Amniotic epithelial cell (primary cell): Measurements from ENCODE around the gene PRM3.
A peak's percentile ranks its signal among the peaks of the same experiment; 100 is the strongest.

Experiments used
- DNase-seq: peaks from one replicate; pipeline ENCODE4 v3.0.0-alpha.2; 2010; ENCODE audit warnings: low read depth

PRM3 gene

GRCh38 chr16:11272921-11273720 is at the start of gene PRM3:
TSS of gene PRM3 (minus strand) at chr16:11273629. CDS start at chr16:11273595, 34 bp downstream.
- no peak for DNase-seq

- DNase-seq: no peak
These were observed 49.4 kb upstream of the PRM3 start for GRCh38 chr16:11322823-11323222.

- no peak for DNase-seq
These were observed 48.2 kb upstream of the PRM3 start for GRCh38 chr16:11321662-11322061.

- DNase-seq: no peak
These were observed 46.7 kb upstream of the PRM3 start for GRCh38 chr16:11320170-11320569.

- DNase-seq: peak; percentile 38
These were observed 46.2 kb upstream of the PRM3 start for GRCh38 chr16:11319529-11320146.

- no peak for DNase-seq
These were observed 45.4 kb upstream of the PRM3 start for GRCh38 chr16:11318817-11319216.

- no peak for DNase-seq
These were observed 43.0 kb upstream of the PRM3 start for GRCh38 chr16:11316331-11317015.

GRCh38 chr16:11315510-11315909 is 42.1 kb upstream of the PRM3 start:
- DNase-seq: peak; percentile 48

GRCh38 chr16:11314309-11314894 is 41.0 kb upstream of the PRM3 start:
- DNase-seq: no peak

- DNase-seq: no peak
These were observed 40.3 kb upstream of the PRM3 start for GRCh38 chr16:11313493-11314308.

GRCh38 chr16:11312718-11313492 is 39.5 kb upstream of the PRM3 start:
- DNase-seq: peak; percentile 64

GRCh38 chr16:11310997-11311561 is 37.6 kb upstream of the PRM3 start:
- no peak for DNase-seq

- no peak for DNase-seq
These were observed 37.2 kb upstream of the PRM3 start for GRCh38 chr16:11310634-11310977.

- DNase-seq: no peak
These were observed 36.6 kb upstream of the PRM3 start for GRCh38 chr16:11309895-11310633.

GRCh38 chr16:11308493-11309283 is 35.3 kb upstream of the PRM3 start:
- no peak for DNase-seq

GRCh38 chr16:11307639-11308492 is 34.4 kb upstream of the PRM3 start:
- no peak for DNase-seq

- peak; percentile 51 for DNase-seq
These were observed 33.7 kb upstream of the PRM3 start for GRCh38 chr16:11306997-11307638.

- no peak for DNase-seq
These were observed 33.0 kb upstream of the PRM3 start for GRCh38 chr16:11306381-11306780.
